ENCODE results near the gene SYS1.
"Not testable (repeated sequence)": the region's sequence is repeated elsewhere in the genome, so short reads cannot be mapped to it uniquely, and the experiment has no call there.

SYS1 gene

DNA sequence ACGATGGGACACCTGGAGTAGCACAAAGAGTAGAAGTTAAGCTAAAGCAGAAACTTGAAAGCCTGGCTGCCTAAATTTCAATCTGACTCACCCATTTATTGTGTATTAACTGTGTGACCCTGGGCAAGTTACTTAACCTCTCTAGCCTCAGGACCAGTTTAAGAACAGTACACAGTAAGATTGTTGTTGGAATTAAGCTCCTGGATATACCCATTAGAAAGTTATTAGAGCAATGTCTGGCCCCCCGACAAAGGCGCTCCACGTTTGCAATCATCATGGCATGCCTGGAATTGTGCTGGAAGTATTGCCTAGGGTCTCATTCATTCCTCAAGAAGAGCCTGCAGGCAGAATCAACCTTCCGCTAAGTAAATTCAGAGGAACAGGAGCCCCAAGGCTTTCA is 16.1 kb upstream of the SYS1 start:
- H3K4me3 ChIP-seq (ENCODE audit: extremely low read depth, insufficient read depth, low read length, poor library complexity, severe bottlenecking) = peak overlapping the region; percentile 79
- H3K27ac ChIP-seq (ENCODE audit: low read depth, low read length, severe bottlenecking) = peak overlapping the region; percentile 43
- WGBS, 2 experiments (ENCODE audit: insufficient coverage in 2 of 2) = 52 to 54% methylated on average over 2 of the region's 5 CpGs
- peaks cover 46% of the 10 kb centered on the region for H3K4me1 ChIP-seq (ENCODE audit: control insufficient read depth, insufficient read depth, low read length, poor library complexity, severe bottlenecking)
- H3K9me3 ChIP-seq (ENCODE audit: control insufficient read depth, low read length) = no peaks in the 10 kb centered on the region
- H3K36me3 ChIP-seq (ENCODE audit: control insufficient read depth, insufficient read depth, low read length) = no peaks in the 10 kb centered on the region

DNA sequence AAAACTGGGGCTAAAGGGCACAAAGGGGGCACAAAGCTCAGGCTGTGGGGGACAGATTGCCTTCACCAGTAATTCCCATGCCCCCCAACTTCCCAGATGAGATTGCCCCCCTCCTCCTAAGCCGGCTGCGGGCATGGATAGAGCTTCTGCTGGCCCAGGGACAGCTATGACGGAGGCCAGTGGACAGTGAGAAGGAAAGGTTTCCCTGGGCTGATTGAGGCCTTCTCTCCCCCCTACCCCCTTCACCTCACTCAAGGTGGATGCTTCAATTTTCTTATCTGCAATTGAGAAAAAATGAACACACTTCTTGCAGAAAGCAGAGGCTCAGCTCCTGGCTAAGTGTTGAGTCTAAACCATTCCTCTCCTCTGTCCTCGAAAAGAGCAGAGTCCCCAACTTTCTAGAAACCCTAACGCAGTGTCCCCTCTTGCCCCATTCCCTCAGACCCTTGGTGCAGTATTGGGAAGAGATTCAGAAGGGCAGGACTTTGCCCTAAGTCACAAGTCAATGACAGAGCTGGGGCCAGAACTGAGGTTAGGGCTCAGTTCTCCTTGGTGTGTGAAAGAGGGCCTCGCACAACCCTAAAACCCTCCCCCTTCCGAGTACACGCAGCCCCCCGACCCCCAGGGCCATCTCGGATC is 15.5 kb upstream of the SYS1 start:
- Histone ChIP-seq H3K9me3 (ENCODE audit: control insufficient read depth, low read length) (no peaks in the 10 kb centered on the region), H3K36me3 (ENCODE audit: control insufficient read depth, insufficient read depth, low read length) (no peaks in the 10 kb centered on the region), H3K27ac (ENCODE audit: low read depth, low read length, severe bottlenecking) (peak overlapping the region; percentile 67), H3K4me1 (ENCODE audit: control insufficient read depth, insufficient read depth, low read length, poor library complexity, severe bottlenecking) (peaks cover 40% of the 10 kb centered on the region), H3K4me3 (ENCODE audit: extremely low read depth, insufficient read depth, low read length, poor library complexity, severe bottlenecking) (peak overlapping the region; percentile 79)
- 0% methylated on average over 1 of the region's 10 CpGs; no CpG with 5 or more reads in 1 of the 2 experiments for WGBS, 2 experiments (ENCODE audit: insufficient coverage in 2 of 2)

GRCh38 chr20:45347936-45348778 is 14.8 kb upstream of the SYS1 start, which contains the start of gene SDC4:
TSS of gene SDC4 (minus strand) at chr20:45348424. CDS start at chr20:45348384, 40 bp downstream.
- Histone ChIP-seq H3K4me1 (ENCODE audit: control insufficient read depth, insufficient read depth, low read length, poor library complexity, severe bottlenecking) (peaks cover 33% of the 10 kb centered on the region), H3K4me3 (ENCODE audit: extremely low read depth, insufficient read depth, low read length, poor library complexity, severe bottlenecking) (peak within 1 kb of the TSS; percentile 79), H3K36me3 (ENCODE audit: control insufficient read depth, insufficient read depth, low read length) (no peaks in the 10 kb centered on the region), H3K27ac (ENCODE audit: low read depth, low read length, severe bottlenecking) (peak within 1 kb of the TSS; percentile 67), H3K9me3 (ENCODE audit: control insufficient read depth, low read length) (no peaks in the 10 kb centered on the region)
- WGBS, 2 experiments (ENCODE audit: insufficient coverage in 2 of 2) = 3% methylated on average over 23 to 48 of the region's 77 CpGs

GRCh38 chr20:45350217-45350616 is 12.7 kb upstream of the SYS1 start:
- Histone ChIP-seq H3K4me3 (ENCODE audit: extremely low read depth, insufficient read depth, low read length, poor library complexity, severe bottlenecking) (no peak overlapping the region), H3K27ac (ENCODE audit: low read depth, low read length, severe bottlenecking) (no peak overlapping the region), H3K4me1 (ENCODE audit: control insufficient read depth, insufficient read depth, low read length, poor library complexity, severe bottlenecking) (peaks cover 34% of the 10 kb centered on the region), H3K9me3 (ENCODE audit: control insufficient read depth, low read length) (no peaks in the 10 kb centered on the region), H3K36me3 (ENCODE audit: control insufficient read depth, insufficient read depth, low read length) (no peaks in the 10 kb centered on the region)
- 100% methylated on average over 1 of the region's 1 CpG; no CpG with 5 or more reads in 1 of the 2 experiments for WGBS, 2 experiments (ENCODE audit: insufficient coverage in 2 of 2)

GRCh38 chr20:45350795-45351194 is 12.2 kb upstream of the SYS1 start:
- peaks cover 33% of the 10 kb centered on the region for H3K4me1 ChIP-seq (ENCODE audit: control insufficient read depth, insufficient read depth, low read length, poor library complexity, severe bottlenecking)
- H3K9me3 ChIP-seq (ENCODE audit: control insufficient read depth, low read length); H3K4me3 ChIP-seq (ENCODE audit: extremely low read depth, insufficient read depth, low read length, poor library complexity, severe bottlenecking); H3K27ac ChIP-seq (ENCODE audit: low read depth, low read length, severe bottlenecking); H3K36me3 ChIP-seq (ENCODE audit: control insufficient read depth, insufficient read depth, low read length): not testable (repeated sequence)
- WGBS, 2 experiments (ENCODE audit: insufficient coverage in 2 of 2) = 95 to 97% methylated on average over 7 to 8 of the region's 10 CpGs

DNA sequence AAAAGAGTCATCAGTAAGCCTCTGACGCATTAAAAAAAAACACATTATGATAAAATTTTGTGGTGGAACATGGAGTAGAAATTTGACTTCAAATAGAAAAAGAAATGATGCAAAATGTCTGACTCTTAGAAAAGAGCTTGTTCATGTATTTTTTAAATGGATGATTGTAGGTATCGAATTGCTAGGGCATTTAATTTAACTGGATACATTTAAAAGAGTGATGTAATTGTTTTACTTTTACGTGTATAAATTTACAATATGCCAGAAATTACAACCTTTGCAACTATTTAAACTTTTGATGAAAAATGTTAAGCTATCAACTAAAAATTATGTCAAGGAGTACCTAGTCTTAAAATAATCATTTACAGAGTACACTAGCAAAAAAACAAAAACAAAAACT is 10.2 kb upstream of the SYS1 start:
- Histone ChIP-seq H3K4me1 (ENCODE audit: control insufficient read depth, insufficient read depth, low read length, poor library complexity, severe bottlenecking) (peaks cover 24% of the 10 kb centered on the region), H3K27ac (ENCODE audit: low read depth, low read length, severe bottlenecking) (no peak overlapping the region), H3K4me3 (ENCODE audit: extremely low read depth, insufficient read depth, low read length, poor library complexity, severe bottlenecking) (no peak overlapping the region), H3K9me3 (ENCODE audit: control insufficient read depth, low read length) (no peaks in the 10 kb centered on the region), H3K36me3 (ENCODE audit: control insufficient read depth, insufficient read depth, low read length) (no peaks in the 10 kb centered on the region)
- no CpG with 5 or more reads among the region's 3 CpGs for WGBS, 2 experiments (ENCODE audit: insufficient coverage in 2 of 2)

GRCh38 chr20:45353746-45354145 is 9.2 kb upstream of the SYS1 start:
- H3K27ac ChIP-seq (ENCODE audit: low read depth, low read length, severe bottlenecking) = no peak overlapping the region
- H3K9me3 ChIP-seq (ENCODE audit: control insufficient read depth, low read length) = no peaks in the 10 kb centered on the region
- no peaks in the 10 kb centered on the region for H3K36me3 ChIP-seq (ENCODE audit: control insufficient read depth, insufficient read depth, low read length)
- no peak overlapping the region for H3K4me3 ChIP-seq (ENCODE audit: extremely low read depth, insufficient read depth, low read length, poor library complexity, severe bottlenecking)
- 100% methylated on average over 1 of the region's 1 CpG for WGBS, 2 experiments (ENCODE audit: insufficient coverage in 2 of 2)
- peaks cover 32% of the 10 kb centered on the region for H3K4me1 ChIP-seq (ENCODE audit: control insufficient read depth, insufficient read depth, low read length, poor library complexity, severe bottlenecking)

- peaks cover 40% of the 10 kb centered on the region for H3K4me1 ChIP-seq (ENCODE audit: control insufficient read depth, insufficient read depth, low read length, poor library complexity, severe bottlenecking)
- H3K9me3 ChIP-seq (ENCODE audit: control insufficient read depth, low read length) = no peaks in the 10 kb centered on the region
- no peak overlapping the region for H3K4me3 ChIP-seq (ENCODE audit: extremely low read depth, insufficient read depth, low read length, poor library complexity, severe bottlenecking)
- H3K36me3 ChIP-seq (ENCODE audit: control insufficient read depth, insufficient read depth, low read length) = no peaks in the 10 kb centered on the region
- WGBS, 2 experiments (ENCODE audit: insufficient coverage in 2 of 2) = 88 to 91% methylated on average over 9 of the region's 9 CpGs
- H3K27ac ChIP-seq (ENCODE audit: low read depth, low read length, severe bottlenecking) = peak overlapping the region; percentile 72
Observed at GRCh38 chr20:45354423-45355208, 8.3 kb upstream of the SYS1 start.

GRCh38 chr20:45355209-45356084 is 7.5 kb upstream of the SYS1 start:
- no peaks in the 10 kb centered on the region for H3K9me3 ChIP-seq (ENCODE audit: control insufficient read depth, low read length)
- 47% methylated on average over 2 of the region's 5 CpGs for WGBS, 2 experiments (ENCODE audit: insufficient coverage in 2 of 2)
- H3K36me3 ChIP-seq (ENCODE audit: control insufficient read depth, insufficient read depth, low read length) = no peaks in the 10 kb centered on the region
- peak overlapping the region; percentile 72 for H3K27ac ChIP-seq (ENCODE audit: low read depth, low read length, severe bottlenecking)
- peaks cover 47% of the 10 kb centered on the region for H3K4me1 ChIP-seq (ENCODE audit: control insufficient read depth, insufficient read depth, low read length, poor library complexity, severe bottlenecking)
- H3K4me3 ChIP-seq (ENCODE audit: extremely low read depth, insufficient read depth, low read length, poor library complexity, severe bottlenecking) = no peak overlapping the region
